ENCODE results near the gene ADAM33.

The ADAM33 gene

GRCh38 chr20:3690413-3690812 is 8.6 kb upstream of the ADAM33 start:
- DNase-seq, result no peak
- intact Hi-C loops (cut with DNase I), result no loop called here

- intact Hi-C loops (cut with DNase I), result no loop called here
- no peak for DNase-seq
Observed at GRCh38 chr20:3689978-3690377, 8.2 kb upstream of the ADAM33 start.

GRCh38 chr20:3687655-3688054 is 5.8 kb upstream of the ADAM33 start:
- peak in 2 of 10 donors; percentile 27 to 40 for DNase-seq
- intact Hi-C loops (cut with DNase I), result no loop called here

GRCh38 chr20:3686867-3687321 is 5.1 kb upstream of the ADAM33 start:
- intact Hi-C loops (cut with DNase I), result no loop called here
- peak in 9 of 10 donors; percentile 21 to 89 (median 40) for DNase-seq

- intact Hi-C loops (cut with DNase I), result no loop called here
- no peak for DNase-seq
Observed at GRCh38 chr20:3686421-3686820, 4.6 kb upstream of the ADAM33 start.

- intact Hi-C loops (cut with DNase I), result no loop called here
- DNase-seq, result no peak
Observed at GRCh38 chr20:3685341-3685740, 3.5 kb upstream of the ADAM33 start.

- intact Hi-C loops (cut with DNase I), result no loop called here
- peak in 1 of 10 donors; percentile 83 for DNase-seq
Observed at GRCh38 chr20:3681352-3681930, 369 bp downstream of the ADAM33 start.

- peak in 1 of 10 donors; percentile 76 for DNase-seq
- intact Hi-C loops (cut with DNase I), result no loop called here
Observed at GRCh38 chr20:3680701-3681351, 984 bp downstream of the ADAM33 start.

- DNase-seq, result peak in 1 of 10 donors; percentile 72
- intact Hi-C loops (cut with DNase I), result loop anchor here (5.0 to 10.0 kb wide), 2 partner anchors 87 to 405 kb away; partner anchors contain the start of gene ADISSP
Observed at GRCh38 chr20:3679749-3680700, 1.8 kb downstream of the ADAM33 start.

- intact Hi-C loops (cut with DNase I), result loop anchor here (5.0 to 10.0 kb wide), 2 partner anchors 88 to 406 kb away; partner anchors contain the start of gene ADISSP
- DNase-seq, result no peak
Observed at GRCh38 chr20:3678856-3679720, 2.7 kb downstream of the ADAM33 start.

- DNase-seq, result no peak
- intact Hi-C loops (cut with DNase I), result loop anchor here (5.0 to 10.0 kb wide), 2 partner anchors 89 to 407 kb away; partner anchors contain the start of gene ADISSP
Observed at GRCh38 chr20:3678198-3678597, 3.6 kb downstream of the ADAM33 start.

GRCh38 chr20:3677733-3678132 is 4.1 kb downstream of the ADAM33 start:
- intact Hi-C loops (cut with DNase I), result loop anchor here (5.0 to 10.0 kb wide), 2 partner anchors 90 to 407 kb away; partner anchors contain the start of gene ADISSP
- DNase-seq, result no peak

- DNase-seq, result no peak
- intact Hi-C loops (cut with DNase I), result loop anchor here (5.0 to 10.0 kb wide), 2 partner anchors 92 to 410 kb away; partner anchors contain the start of gene ADISSP
Observed at GRCh38 chr20:3674995-3675900, 6.6 kb downstream of the ADAM33 start.

- intact Hi-C loops (cut with DNase I), result loop anchor here (10.0 kb wide), 1 partner anchor 410 kb away; no protein-coding TSS in a partner anchor
- DNase-seq, result no peak
Observed at GRCh38 chr20:3674447-3674846, 7.4 kb downstream of the ADAM33 start.

- no peak for DNase-seq
- intact Hi-C loops (cut with DNase I), result loop anchor here (10.0 kb wide), 1 partner anchor 411 kb away; no protein-coding TSS in a partner anchor
Observed at GRCh38 chr20:3673221-3674070, 8.4 kb downstream of the ADAM33 start.

- no peak for DNase-seq
- intact Hi-C loops (cut with DNase I), result loop anchor here (10.0 kb wide), 1 partner anchor 412 kb away; no protein-coding TSS in a partner anchor
Observed at GRCh38 chr20:3672547-3673171, 9.2 kb downstream of the ADAM33 start.

GRCh38 chr20:3671986-3672546 is 9.7 kb downstream of the ADAM33 start:
- intact Hi-C loops (cut with DNase I), result loop anchor here (10.0 kb wide), 1 partner anchor 413 kb away; no protein-coding TSS in a partner anchor

More at GRCh38 chr20:3671986-3672546, 9.7 kb downstream of the ADAM33 start:
- DNase-seq, result no peak

Data from posterior cingulate gyrus (tissue), 11 donors.